DOHH2 (cell line): ENCODE data around the gene UBQLN4.

Experiments
- H3F3A ChIP-seq: fragments of 200-600 bp; sonication (generic), shearing (Covaris generic); 2 replicates; pipeline ENCODE4 v1.6.0; 2016; ENCODE audit warnings: antibody characterized with exemption, mild to moderate bottlenecking; ENCODE audit not compliant: control insufficient read depth, insufficient read depth
- H3K27ac ChIP-seq: fragments of 200-600 bp; sonication (generic); 2 replicates; pipeline ENCODE4 v1.5.1; 2014; ENCODE audit warnings: low read depth, mild to moderate bottlenecking, low read length, moderate library complexity
- H3K27me3 ChIP-seq: fragments of 200-600 bp; sonication (generic); 2 replicates; pipeline ENCODE4 v1.6.1; 2014; ENCODE audit warnings: mild to moderate bottlenecking, low read length, mixed read lengths; ENCODE audit not compliant: control insufficient read depth
- H3K36me3 ChIP-seq: fragments of 200-600 bp; sonication (generic); 2 replicates; pipeline ENCODE4 v1.6.1; 2014; ENCODE audit warnings: mild to moderate bottlenecking, low read length, moderate library complexity, mixed read lengths; ENCODE audit not compliant: control insufficient read depth
- H3K4me1 ChIP-seq: fragments of 200-600 bp; sonication (generic); 2 replicates; pipeline ENCODE4 v1.6.1; 2014; ENCODE audit warnings: mild to moderate bottlenecking, low read length, mixed read lengths; ENCODE audit not compliant: control insufficient read depth
- H3K4me2 ChIP-seq: fragments of 200-600 bp; sonication (generic); 2 replicates; pipeline ENCODE4 v1.6.0; 2014; ENCODE audit warnings: mild to moderate bottlenecking, low read length, moderate library complexity
- H3K4me3 ChIP-seq: fragments of 200-600 bp; sonication (generic); 2 replicates; pipeline ENCODE4 v1.5.1; 2014; ENCODE audit warnings: mild to moderate bottlenecking, low read length, mixed read lengths
- H3K79me2 ChIP-seq: fragments of 200-600 bp; sonication (generic); 2 replicates; pipeline ENCODE4 v1.6.1; 2014; ENCODE audit warnings: mild to moderate bottlenecking, low read length, mixed read lengths; ENCODE audit not compliant: control insufficient read depth
- H3K9me2 ChIP-seq: fragments of 200-600 bp; sonication (generic); replicated peaks from 2 replicates; pipeline ENCODE4 v1.6.1; 2014; ENCODE audit warnings: mild to moderate bottlenecking, low read length, mixed read lengths; ENCODE audit not compliant: control insufficient read depth
- H3K9me3 ChIP-seq: fragments of 200-600 bp; sonication (generic); 2 replicates; pipeline ENCODE4 v1.6.1; 2014; ENCODE audit warnings: antibody characterized with exemption, low read length, mixed read lengths; ENCODE audit not compliant: control insufficient read depth, insufficient read depth
- H4K20me1 ChIP-seq: fragments of 200-600 bp; sonication (generic); 2 replicates; pipeline ENCODE4 v1.6.0; 2014; ENCODE audit warnings: low read depth, mild to moderate bottlenecking, antibody characterized with exemption, low read length, moderate library complexity; ENCODE audit not compliant: control insufficient read depth, insufficient read depth
- CTCF ChIP-seq: fragments of 200-600 bp; sonication (generic); IDR thresholded peaks from one replicate; pipeline ENCODE4 v1.5.1; 2014; ENCODE audit warnings: antibody characterized with exemption, mild to moderate bottlenecking, low read depth, low read length; ENCODE audit not compliant: poor library complexity, severe bottlenecking
- EZH2phosphoT487 ChIP-seq: fragments of 200-600 bp; sonication (generic); IDR thresholded peaks from 2 replicates; pipeline ENCODE4 v1.6.1; 2017; ENCODE audit warnings: borderline replicate concordance, mild to moderate bottlenecking, antibody characterized with exemption, low read length, moderate library complexity, mixed read lengths

Gene UBQLN4

GRCh38 chr1:156091610-156092009, 38.0 kb upstream of the UBQLN4 start:
- H3K79me2 ChIP-seq: no peaks in the 10 kb centered on the region
- no peak overlapping the region for H3K4me2 ChIP-seq
- no peaks in the 10 kb centered on the region for H3K9me3 ChIP-seq
- no peak overlapping the region for H3K4me3 ChIP-seq
- H3F3A ChIP-seq: no peaks in the 10 kb centered on the region
- no peaks in the 10 kb centered on the region for H3K27me3 ChIP-seq
- no peak overlapping the region for H3K27ac ChIP-seq
- H3K9me2 ChIP-seq: no peaks in the 10 kb centered on the region
- no peaks in the 10 kb centered on the region for H4K20me1 ChIP-seq
- H3K36me3 ChIP-seq: no peaks in the 10 kb centered on the region
- H3K4me1 ChIP-seq: peaks cover 21% of the 10 kb centered on the region
- TF ChIP-seq CTCF (no peak), EZH2phosphoT487 (no peak)

- H3K36me3 ChIP-seq: no peaks in the 10 kb centered on the region
These were observed 37.2 kb upstream of the UBQLN4 start for GRCh38 chr1:156090840-156091188.

GRCh38 chr1:156090138-156090839, 36.7 kb upstream of the UBQLN4 start:
- Histone ChIP-seq H3K9me3 (no peaks in the 10 kb centered on the region), H3K79me2 (no peaks in the 10 kb centered on the region), H3K4me1 (peaks cover 13% of the 10 kb centered on the region), H3K27ac (no peak overlapping the region), H3K27me3 (no peaks in the 10 kb centered on the region), H3K4me3 (no peak overlapping the region), H3F3A (no peaks in the 10 kb centered on the region), H3K36me3 (no peaks in the 10 kb centered on the region), H3K4me2 (no peak overlapping the region), H4K20me1 (no peaks in the 10 kb centered on the region), H3K9me2 (no peaks in the 10 kb centered on the region)
- TF ChIP-seq EZH2phosphoT487 (no peak), CTCF (no peak)

More at GRCh38 chr1:156090840-156091188, 37.2 kb upstream of the UBQLN4 start:
- H3K4me1 ChIP-seq: peaks cover 13% of the 10 kb centered on the region
- no peaks in the 10 kb centered on the region for H3K9me2 ChIP-seq
- H3K4me2 ChIP-seq: no peak overlapping the region
- no peak overlapping the region for H3K4me3 ChIP-seq
- no peaks in the 10 kb centered on the region for H3K9me3 ChIP-seq
- H4K20me1 ChIP-seq: no peaks in the 10 kb centered on the region
- no peaks in the 10 kb centered on the region for H3K79me2 ChIP-seq
- H3F3A ChIP-seq: no peaks in the 10 kb centered on the region
- H3K27me3 ChIP-seq: no peaks in the 10 kb centered on the region
- TF ChIP-seq CTCF (peak; percentile 91), EZH2phosphoT487 (no peak)
- no peak overlapping the region for H3K27ac ChIP-seq
